Liver (tissue), 3 donors: ENCODE results near the gene GNAT1.

Experiments used
- CTCF ChIP-seq: fragments of 150-350 bp; IDR thresholded peaks from 2 replicates; pipeline ENCODE4 v1.5.1; 2017; ENCODE audit warnings: improper control_type of control experiment, low read depth, low read length; ENCODE audit not compliant: missing input control
- EGR1 ChIP-seq, 2 donors: IDR thresholded peaks; 2 replicates each; pipeline ENCODE4 v1.6.1; 2016 to 2018; ENCODE audit warnings: antibody characterized with exemption in 2 of 2, low read depth in 2 of 2
- JUND ChIP-seq, 2 donors: IDR thresholded peaks; 2 replicates each; pipeline ENCODE4 v1.6.1; 2016; ENCODE audit warnings: antibody characterized with exemption in 2 of 2
- MAX ChIP-seq: IDR thresholded peaks from 2 replicates; pipeline ENCODE4 v1.6.1; 2016; ENCODE audit warnings: antibody characterized with exemption
- RAD21 ChIP-seq, 2 donors: IDR thresholded peaks; 2 replicates each; pipeline ENCODE4 v1.6.1; 2016; ENCODE audit warnings: antibody characterized with exemption in 2 of 2, mild to moderate bottlenecking in 2 of 2
- REST ChIP-seq: IDR thresholded peaks from 2 replicates; pipeline ENCODE4 v1.6.1; 2016; ENCODE audit warnings: antibody characterized with exemption, mild to moderate bottlenecking
- RXRA ChIP-seq, 2 donors: IDR thresholded peaks; 2 replicates each; pipeline ENCODE4 v1.6.1; 2017 to 2018; ENCODE audit warnings: antibody characterized with exemption in 2 of 2, mild to moderate bottlenecking in 1 of 2
- SP1 ChIP-seq: IDR thresholded peaks from 2 replicates; pipeline ENCODE4 v1.6.1; 2018; ENCODE audit warnings: antibody characterized with exemption, mild to moderate bottlenecking
- TAF1 ChIP-seq: conservative IDR thresholded peaks from 2 replicates; pipeline ENCODE4 v1.6.1; 2016; ENCODE audit warnings: antibody characterized with exemption, mild to moderate bottlenecking
- ZBTB33 ChIP-seq: IDR thresholded peaks from 2 replicates; pipeline ENCODE4 v1.6.1; 2016; ENCODE audit warnings: antibody characterized with exemption
- donor health status: healthy.
- donor health status: healthy.

- TF ChIP-seq MAX: no peak
- no peak for TF ChIP-seq CTCF
- no peak for TF ChIP-seq RXRA (IDR thresholded peaks at IDR 0.05)
- TF ChIP-seq REST: no peak
- no peak for TF ChIP-seq JUND (IDR thresholded peaks at IDR 0.05)
- no peak for TF ChIP-seq RAD21 (IDR thresholded peaks at IDR 0.05)
- no peak for TF ChIP-seq ZBTB33
- no peak for TF ChIP-seq TAF1
- no peak for TF ChIP-seq SP1
- TF ChIP-seq EGR1 (IDR thresholded peaks at IDR 0.05; ENCODE audit: low read depth in 2 of 2): no peak
Measured at GRCh38 chr3:50153782-50154475, 37.5 kb upstream of the GNAT1 start.
